H1 (cell line): ENCODE results near the gene ACAA1. TPM values are rescaled to one million over a fixed set of nuclear protein-coding genes. Genes with fewer than 3 reads are reported as not detected.

Experiments used
- CTCF ChIA-PET: fragments of 300-600 bp; sonication (Branson Sonifier 250); formaldehyde crosslinking; loops from one replicate; lab custom pipeline; 2021; ENCODE audit not compliant: partially characterized antibody; lab: Charles Lee
- POLR2A ChIA-PET: fragments of 300-600 bp; sonication (Branson Sonifier 250); formaldehyde crosslinking; loops from one replicate; lab custom pipeline; 2021; ENCODE audit warnings: inconsistent platforms; ENCODE audit not compliant: partially characterized antibody; lab: Charles Lee
- DNase-seq, 2 experiments: peaks; one replicate each; pipeline versions ENCODE4 v3.0.0 to v3.0.0-alpha.2; 2010 to 2022; ENCODE audit warnings: low spot score in 2 of 2, low read depth in 1 of 2, mixed read lengths in 1 of 2
- FAIRE-seq: peaks from 2 replicates; lab custom pipeline; 2011; peaks lifted over from hg19 to GRCh38; lab: Jason Lieb, UNC
- H2AFZ ChIP-seq: 2 replicates; pipeline ENCODE4 v1.8.1; 2012; ENCODE audit warnings: low read length, inconsistent platforms
- H2AK5ac ChIP-seq: 2 replicates; pipeline ENCODE4 v1.6.1; 2013; ENCODE audit warnings: low read depth, low read length
- H2BK120ac ChIP-seq: replicated peaks from 2 replicates; pipeline ENCODE3; 2013; ENCODE audit warnings: low read depth, low read length, inconsistent platforms
- H2BK12ac ChIP-seq: 2 replicates; pipeline ENCODE4 v1.6.1; 2013; ENCODE audit warnings: low read depth, low read length
- H2BK15ac ChIP-seq: 2 replicates; pipeline ENCODE4 v1.6.1; 2013; ENCODE audit warnings: low read length
- H2BK20ac ChIP-seq: 2 replicates; pipeline ENCODE4 v1.6.1; 2013; ENCODE audit warnings: low read length
- H2BK5ac ChIP-seq: 2 replicates; pipeline ENCODE4 v1.6.1; 2013; ENCODE audit warnings: low read depth, low read length
- H3K14ac ChIP-seq: 2 replicates; pipeline ENCODE4 v1.6.1; 2013; ENCODE audit warnings: inconsistent platforms; ENCODE audit not compliant: insufficient read length
- H3K18ac ChIP-seq: 2 replicates; pipeline ENCODE4 v1.6.1; 2013; ENCODE audit warnings: low read length; ENCODE audit errors: extremely low read depth
- H3K23ac ChIP-seq: 2 replicates; pipeline ENCODE4 v1.6.1; 2013; ENCODE audit warnings: inconsistent platforms; ENCODE audit not compliant: insufficient read length
- H3K23me2 ChIP-seq: 2 replicates; pipeline ENCODE4 v1.6.1; 2013; ENCODE audit warnings: low read depth, low read length
- H3K27ac ChIP-seq: 2 replicates; pipeline ENCODE4 v1.6.1; 2011; ENCODE audit warnings: low read depth, low read length, inconsistent platforms
- H3K27me3 ChIP-seq, 4 experiments: replicated peaks in 1 of 4; 1 replicate in 1 of 4; 2 replicates in 3 of 4; pipeline versions ENCODE4 v1.6.1 to v1.8.1; 2011 to 2013; ENCODE audit warnings: low read length in 3 of 4, mild to moderate bottlenecking in 3 of 4, inconsistent platforms in 2 of 4, mixed read lengths in 2 of 4, moderate library complexity in 1 of 4; ENCODE audit not compliant: control insufficient read depth in 3 of 4, insufficient read depth in 3 of 4; ENCODE audit errors: extremely low read depth in 1 of 4
- H3K36me3 ChIP-seq, 4 experiments: 2 replicates each; pipeline versions ENCODE4 v1.6.1 to v1.8.1; 2011 to 2013; ENCODE audit warnings: mild to moderate bottlenecking in 4 of 4, low read length in 3 of 4, moderate library complexity in 2 of 4, control low read depth in 1 of 4, inconsistent platforms in 1 of 4; ENCODE audit not compliant: insufficient read depth in 4 of 4, control insufficient read depth in 2 of 4
- H3K4ac ChIP-seq: replicated peaks from 2 replicates; pipeline ENCODE3; 2013; ENCODE audit warnings: low read length, low read depth, mixed read lengths, inconsistent platforms; ENCODE audit not compliant: insufficient read length
- H3K4me1 ChIP-seq, 4 experiments: replicated peaks in 1 of 4; 1 replicate in 1 of 4; 2 replicates in 3 of 4; pipeline versions ENCODE4 v1.6.1 to v1.8.1; 2011 to 2013; ENCODE audit warnings: low read length in 3 of 4, inconsistent platforms in 2 of 4, mixed read lengths in 1 of 4; ENCODE audit not compliant: insufficient read depth in 4 of 4, control insufficient read depth in 3 of 4
- H3K4me2 ChIP-seq, 2 experiments: 2 replicates each; pipeline versions ENCODE4 v1.6.1 to v1.8.1; 2011 to 2013; ENCODE audit warnings: low read depth in 2 of 2, low read length in 2 of 2, control low read depth in 1 of 2, inconsistent platforms in 1 of 2, mild to moderate bottlenecking in 1 of 2; ENCODE audit not compliant: insufficient read depth in 1 of 2
- H3K4me3 ChIP-seq, 4 experiments: fragments of 200-600, 300-600 bp in 1 of 4; sonication (generic), shearing (Covaris generic), sonication (Bioruptor Twin) in 1 of 4; 2 replicates each; pipeline versions ENCODE4 v1.5.1 to v1.8.1; 2011 to 2016; ENCODE audit warnings: low read length in 4 of 4, low read depth in 3 of 4, control low read depth in 2 of 4, inconsistent platforms in 2 of 4, mild to moderate bottlenecking in 2 of 4, mixed read lengths in 1 of 4, moderate library complexity in 1 of 4; ENCODE audit not compliant: insufficient read depth in 2 of 4; ENCODE audit errors: extremely low read depth in 1 of 4
- H3K56ac ChIP-seq: replicated peaks from 2 replicates; pipeline ENCODE3; 2013; ENCODE audit warnings: low read depth, mild to moderate bottlenecking, mixed read lengths, low read length, inconsistent platforms; ENCODE audit not compliant: insufficient read length
- H3K79me1 ChIP-seq: 2 replicates; pipeline ENCODE4 v1.6.1; 2013; ENCODE audit warnings: low read depth, low read length, control low read depth
- H3K79me2 ChIP-seq, 2 experiments: 2 replicates each; pipeline versions ENCODE4 v1.6.1 to v1.8.1; 2012 to 2013; ENCODE audit warnings: low read length in 2 of 2, mild to moderate bottlenecking in 2 of 2, inconsistent platforms in 1 of 2; ENCODE audit not compliant: insufficient read depth in 2 of 2, control insufficient read depth in 1 of 2
- H3K9ac ChIP-seq, 4 experiments: replicated peaks in 1 of 4; 1 replicate in 1 of 4; 2 replicates in 3 of 4; pipeline versions ENCODE4 v1.6.1 to v1.8.1; 2011 to 2013; ENCODE audit warnings: low read depth in 3 of 4, low read length in 3 of 4, control low read depth in 2 of 4, mild to moderate bottlenecking in 2 of 4, moderate library complexity in 2 of 4, inconsistent platforms in 1 of 4; ENCODE audit errors: extremely low read depth in 1 of 4
- H3K9me3 ChIP-seq, 2 experiments: 2 replicates each; pipeline versions ENCODE4 v1.6.1 to v1.8.1; 2012 to 2013; ENCODE audit warnings: mild to moderate bottlenecking in 2 of 2, moderate library complexity in 2 of 2, control low read depth in 1 of 2, inconsistent platforms in 1 of 2, low read depth in 1 of 2, low read length in 1 of 2, mixed read lengths in 1 of 2; ENCODE audit not compliant: insufficient read depth in 2 of 2
- H4K20me1 ChIP-seq, 2 experiments: replicated peaks in 1 of 2; 2 replicates each; pipeline versions ENCODE3 to v1.8.1; 2011 to 2013; ENCODE audit warnings: inconsistent platforms in 2 of 2, low read length in 2 of 2, mild to moderate bottlenecking in 1 of 2; ENCODE audit not compliant: insufficient read depth in 2 of 2, control insufficient read depth in 1 of 2
- H4K5ac ChIP-seq: 2 replicates; pipeline ENCODE4 v1.6.1; 2013; ENCODE audit warnings: low read length, low read depth, mixed read lengths, inconsistent platforms; ENCODE audit not compliant: insufficient read length
- H4K8ac ChIP-seq: 2 replicates; pipeline ENCODE4 v1.8.0; 2013; ENCODE audit warnings: mild to moderate bottlenecking, moderate library complexity, low read length, inconsistent platforms; ENCODE audit not compliant: insufficient read depth; ENCODE audit errors: extremely low read depth
- H4K91ac ChIP-seq: replicated peaks from 2 replicates; pipeline ENCODE3; 2013; ENCODE audit warnings: low read length, mixed read lengths, inconsistent platforms; ENCODE audit not compliant: insufficient read length
- HDAC6 ChIP-seq: IDR thresholded peaks from one replicate; pipeline ENCODE4 v1.7.1; 2012; ENCODE audit warnings: low read depth, mild to moderate bottlenecking, inconsistent platforms, low read length, moderate library complexity
- JUN ChIP-seq: IDR thresholded peaks from 2 replicates; pipeline ENCODE4 v1.6.1; 2011; ENCODE audit warnings: low read depth, mild to moderate bottlenecking, improper control_type of control experiment, low read length
- WGBS, 2 experiments: shearing (Covaris generic) in 1 of 2; methylation state at CpG; one replicate each; pipeline versions ENCODE4 v1.1.6 to v1.1.7; 2013 to 2015; ENCODE audit warnings: low lambda C conversion rate in 2 of 2, mixed read lengths in 2 of 2, inconsistent platforms in 1 of 2, low coverage in 1 of 2, missing lambda C conversion rate in 1 of 2; ENCODE audit not compliant: insufficient replicate concordance in 2 of 2, insufficient coverage in 1 of 2, insufficient read length in 1 of 2; ENCODE audit errors: extremely low coverage in 1 of 2, missing lambda C conversion rate in 1 of 2; 5-methylcytosine and 5-hydroxymethylcytosine counted together
- polyA plus RNA-seq, 7 experiments: library from polyadenylated mRNA; depleted of rRNA in 3 of 7; stranded (reverse) in 5 of 7; unstranded in 2 of 7; fragments of >200 nt in 5 of 7; fragments of 200-250 nt in 2 of 7; gene quantifications; 1 replicate in 5 of 7; 2 replicates in 1 of 7; 4 replicates in 1 of 7; pipeline versions ENCODE4 v1.2.1 to v1.2.3, GENCODE V29; 2011 to 2013; ENCODE audit warnings: missing spikeins in 2 of 7, mixed read lengths in 2 of 7
- total RNA-seq: library from RNA; stranded (reverse); fragmentation: NEBNext Ultra II Directional; extraction: Animal tissue kit (Norgen Biotek cat#: 25700); gene quantifications from 2 replicates; pipeline ENCODE4 v1.2.1, GENCODE V29; 2021

The ACAA1 gene
- total and polyA plus RNA-seq, 2 of the 8 experiments (the other 6 are each of a cell fraction or from before 2014, with no cell fraction given), result 23.1 to 34.8 TPM

GRCh38 chr3:38112378-38112761 lies 24.6 kb downstream of the ACAA1 start:
- Histone ChIP-seq H2AFZ (no peak overlapping the region), H3K27me3 (no peaks in the 10 kb centered on the region), H3K27ac (no peak overlapping the region), H3K9ac (no peak overlapping the region), H2BK20ac (no peak overlapping the region), H3K9me3 (no peaks in the 10 kb centered on the region; a peak in 1 of 4 replicates)
- DNase-seq, result no peak
- ChIA-PET CTCF (interaction anchor here (1.0 to 1.7 kb wide), 2 partner anchors 7 to 9 kb away, joined by 3 to 5 read pairs; no protein-coding TSS in a partner anchor), POLR2A (interaction anchor here (1.4 kb wide), 2 partner anchors 9 to 13 kb away, joined by 3 to 4 read pairs; no protein-coding TSS in a partner anchor)
- TF ChIP-seq HDAC6 (no peak), JUN (no peak)
- TF ChIP-seq, all 59 proteins: peak for 0
- Histone ChIP-seq H2BK15ac (no peak overlapping the region), H3K4me2 (no peak overlapping the region), H2BK120ac (no peak overlapping the region), H4K8ac (no peak overlapping the region), H4K20me1 (peaks cover 0 to 2% of the 10 kb centered on the region in 2 experiments), H3K36me3 (no peaks in the 10 kb centered on the region), H3K14ac (no peak overlapping the region), H3K56ac (no peak overlapping the region), H2AK5ac (no peak overlapping the region), H4K91ac (no peak overlapping the region), H3K4ac (no peak overlapping the region), H3K4me1 (no peaks in the 10 kb centered on the region), H2BK5ac (no peak overlapping the region), H3K23me2 (no peaks in the 10 kb centered on the region), H3K79me2 (no peaks in the 10 kb centered on the region), H2BK12ac (no peak overlapping the region), H4K5ac (no peak overlapping the region), H3K23ac (no peak overlapping the region), H3K4me3 (no peak overlapping the region), H3K18ac (no peak overlapping the region), H3K79me1 (no peaks in the 10 kb centered on the region)
- 87% methylated on average over 7 of the region's 7 CpGs; no CpG with 5 or more reads in 1 of the 2 experiments for WGBS, 2 experiments
- no peak for FAIRE-seq
